GM12873 (cell line): ENCODE measurements around the gene TNRC6C.

Experiments used
- CTCF ChIP-seq: IDR thresholded peaks from 2 replicates; pipeline ENCODE4 v1.5.1; 2012; ENCODE audit warnings: low read depth, mild to moderate bottlenecking, moderate library complexity, low read length, control low read depth; ENCODE audit not compliant: insufficient read depth; ENCODE audit errors: missing control alignments

Gene TNRC6C

GRCh38 chr17:78111727-78112517, 153.4 kb downstream of the TNRC6C start:
- TF ChIP-seq CTCF: no peak

- TF ChIP-seq CTCF: peak; percentile 96
Observed at GRCh38 chr17:78112518-78113471, 154.3 kb downstream of the TNRC6C start.

- TF ChIP-seq CTCF: peak; percentile 13
Observed at GRCh38 chr17:78113804-78114785, 155.6 kb downstream of the TNRC6C start.

GRCh38 chr17:78114831-78115723, 156.6 kb downstream of the TNRC6C start:
- TF ChIP-seq CTCF: no peak

- TF ChIP-seq CTCF: no peak
Observed at GRCh38 chr17:78116411-78116810, 157.9 kb downstream of the TNRC6C start.
